Measurements from ENCODE around the gene RBM15B. TPM values are rescaled to one million over a fixed set of nuclear protein-coding genes. Genes with fewer than 3 reads are reported as not detected.

The RBM15B gene
- total RNA-seq, 1 experiment from 2014 or later: 55.6 TPM

GRCh38 chr3:51380601-51381332 is 10.3 kb upstream of the RBM15B start:
- DNase-seq (ENCODE audit: low spot score) (no peak), ATAC-seq (no peak)
- H3K4me1 Mint-ChIP-seq: peaks cover 16% of the 10 kb centered on the region
- H3K4me3 Mint-ChIP-seq: no peak overlapping the region
- CTCF ChIA-PET: interaction anchor here (1.1 to 3.4 kb wide), 2 partner anchors 9 kb away, joined by 3 to 15 read pairs; partner anchors contain the start of gene RBM15B
- H3K27ac Mint-ChIP-seq: no peak overlapping the region
- no peak for TF ChIP-seq ATF3 (CRISPR knock-in tag; conservative IDR thresholded peaks at IDR 0.05)
- TF ChIP-seq FOXP1 (CRISPR knock-in tag; IDR thresholded peaks at IDR 0.05; ENCODE audit: borderline replicate concordance): no peak
- peaks cover 3% of the 10 kb centered on the region for H3K36me3 Mint-ChIP-seq
- no peaks in the 10 kb centered on the region for H3K27me3 Mint-ChIP-seq (ENCODE audit: low read depth)
- no peaks in the 10 kb centered on the region for H3K9me3 Mint-ChIP-seq
- POLR2A ChIA-PET: no interaction called here

DNA sequence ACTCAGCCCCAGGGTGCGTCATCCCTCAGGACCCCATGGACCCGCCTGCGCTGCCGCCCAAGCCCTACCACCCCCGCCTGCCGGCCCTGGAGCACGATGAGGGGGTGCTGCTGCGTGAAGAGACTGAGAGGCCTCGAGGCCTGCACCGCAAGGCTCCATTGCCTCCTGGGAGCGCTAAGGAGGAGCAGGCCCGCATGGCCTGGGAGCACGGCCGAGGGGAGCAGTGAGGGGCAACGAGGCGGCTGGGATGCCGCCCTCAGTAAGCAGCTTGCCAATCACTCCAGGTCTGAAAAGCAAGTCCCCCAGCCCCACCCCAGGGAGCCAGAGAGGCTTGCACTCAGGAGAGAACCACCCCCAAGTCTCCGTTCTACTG is 9.8 kb upstream of the RBM15B start:
- DNase-seq (ENCODE audit: low spot score): no peak
- peaks cover 8% of the 10 kb centered on the region for H3K36me3 Mint-ChIP-seq
- H3K4me1 Mint-ChIP-seq: peaks cover 21% of the 10 kb centered on the region
- no peak overlapping the region for H3K27ac Mint-ChIP-seq
- H3K27me3 Mint-ChIP-seq (ENCODE audit: low read depth): no peaks in the 10 kb centered on the region
- H3K4me3 Mint-ChIP-seq: no peak overlapping the region
- no peak for ATAC-seq
- no peaks in the 10 kb centered on the region for H3K9me3 Mint-ChIP-seq
- ChIA-PET POLR2A (no interaction called here), CTCF (no interaction called here)
- no peak for TF ChIP-seq PREB (CRISPR knock-in tag; IDR thresholded peaks at IDR 0.05; ENCODE audit: borderline replicate concordance)
- TF ChIP-seq ZNF416 (CRISPR knock-in tag; IDR thresholded peaks at IDR 0.05): no peak
- TF ChIP-seq, protein P1, sequence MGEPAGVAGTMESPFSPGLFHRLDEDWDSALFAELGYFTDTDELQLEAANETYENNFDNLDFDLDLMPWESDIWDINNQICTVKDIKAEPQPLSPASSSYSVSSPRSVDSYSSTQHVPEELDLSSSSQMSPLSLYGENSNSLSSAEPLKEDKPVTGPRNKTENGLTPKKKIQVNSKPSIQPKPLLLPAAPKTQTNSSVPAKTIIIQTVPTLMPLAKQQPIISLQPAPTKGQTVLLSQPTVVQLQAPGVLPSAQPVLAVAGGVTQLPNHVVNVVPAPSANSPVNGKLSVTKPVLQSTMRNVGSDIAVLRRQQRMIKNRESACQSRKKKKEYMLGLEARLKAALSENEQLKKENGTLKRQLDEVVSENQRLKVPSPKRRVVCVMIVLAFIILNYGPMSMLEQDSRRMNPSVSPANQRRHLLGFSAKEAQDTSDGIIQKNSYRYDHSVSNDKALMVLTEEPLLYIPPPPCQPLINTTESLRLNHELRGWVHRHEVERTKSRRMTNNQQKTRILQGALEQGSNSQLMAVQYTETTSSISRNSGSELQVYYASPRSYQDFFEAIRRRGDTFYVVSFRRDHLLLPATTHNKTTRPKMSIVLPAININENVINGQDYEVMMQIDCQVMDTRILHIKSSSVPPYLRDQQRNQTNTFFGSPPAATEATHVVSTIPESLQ (CRISPR knock-in tag; IDR thresholded peaks at IDR 0.05): no peak
- TF ChIP-seq SMAD4 (CRISPR knock-in tag; IDR thresholded peaks at IDR 0.05): no peak
- TF ChIP-seq, protein P2, sequence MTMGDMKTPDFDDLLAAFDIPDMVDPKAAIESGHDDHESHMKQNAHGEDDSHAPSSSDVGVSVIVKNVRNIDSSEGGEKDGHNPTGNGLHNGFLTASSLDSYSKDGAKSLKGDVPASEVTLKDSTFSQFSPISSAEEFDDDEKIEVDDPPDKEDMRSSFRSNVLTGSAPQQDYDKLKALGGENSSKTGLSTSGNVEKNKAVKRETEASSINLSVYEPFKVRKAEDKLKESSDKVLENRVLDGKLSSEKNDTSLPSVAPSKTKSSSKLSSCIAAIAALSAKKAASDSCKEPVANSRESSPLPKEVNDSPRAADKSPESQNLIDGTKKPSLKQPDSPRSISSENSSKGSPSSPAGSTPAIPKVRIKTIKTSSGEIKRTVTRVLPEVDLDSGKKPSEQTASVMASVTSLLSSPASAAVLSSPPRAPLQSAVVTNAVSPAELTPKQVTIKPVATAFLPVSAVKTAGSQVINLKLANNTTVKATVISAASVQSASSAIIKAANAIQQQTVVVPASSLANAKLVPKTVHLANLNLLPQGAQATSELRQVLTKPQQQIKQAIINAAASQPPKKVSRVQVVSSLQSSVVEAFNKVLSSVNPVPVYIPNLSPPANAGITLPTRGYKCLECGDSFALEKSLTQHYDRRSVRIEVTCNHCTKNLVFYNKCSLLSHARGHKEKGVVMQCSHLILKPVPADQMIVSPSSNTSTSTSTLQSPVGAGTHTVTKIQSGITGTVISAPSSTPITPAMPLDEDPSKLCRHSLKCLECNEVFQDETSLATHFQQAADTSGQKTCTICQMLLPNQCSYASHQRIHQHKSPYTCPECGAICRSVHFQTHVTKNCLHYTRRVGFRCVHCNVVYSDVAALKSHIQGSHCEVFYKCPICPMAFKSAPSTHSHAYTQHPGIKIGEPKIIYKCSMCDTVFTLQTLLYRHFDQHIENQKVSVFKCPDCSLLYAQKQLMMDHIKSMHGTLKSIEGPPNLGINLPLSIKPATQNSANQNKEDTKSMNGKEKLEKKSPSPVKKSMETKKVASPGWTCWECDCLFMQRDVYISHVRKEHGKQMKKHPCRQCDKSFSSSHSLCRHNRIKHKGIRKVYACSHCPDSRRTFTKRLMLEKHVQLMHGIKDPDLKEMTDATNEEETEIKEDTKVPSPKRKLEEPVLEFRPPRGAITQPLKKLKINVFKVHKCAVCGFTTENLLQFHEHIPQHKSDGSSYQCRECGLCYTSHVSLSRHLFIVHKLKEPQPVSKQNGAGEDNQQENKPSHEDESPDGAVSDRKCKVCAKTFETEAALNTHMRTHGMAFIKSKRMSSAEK (CRISPR knock-in tag; IDR thresholded peaks at IDR 0.05; ENCODE audit: borderline replicate concordance): no peak
- no peak for TF ChIP-seq MAX (CRISPR knock-in tag; IDR thresholded peaks at IDR 0.05)
- TF ChIP-seq RELA (CRISPR knock-in tag; IDR thresholded peaks at IDR 0.05; ENCODE audit: borderline replicate concordance): no peak
- no peak for TF ChIP-seq NFE2L1 (CRISPR knock-in tag; IDR thresholded peaks at IDR 0.05)
- no peak for TF ChIP-seq ZNF423 (CRISPR knock-in tag; IDR thresholded peaks at IDR 0.05)
- TF ChIP-seq JUN (CRISPR knock-in tag; IDR thresholded peaks at IDR 0.05): no peak
- no peak for TF ChIP-seq ZSCAN18 (CRISPR knock-in tag; IDR thresholded peaks at IDR 0.05)
- no peak for TF ChIP-seq NR1H2 (CRISPR knock-in tag; IDR thresholded peaks at IDR 0.05)
- no peak for TF ChIP-seq ELF4 (CRISPR knock-in tag; IDR thresholded peaks at IDR 0.05; ENCODE audit: low read depth)

Measured in WTC11 (cell line).